HG03025 (cell line): ENCODE measurements around the gene CFAP251.

Experiments used
- ATAC-seq: cut with Tn5 transposase; IDR thresholded peaks from one replicate; pipeline ENCODE4 v1.9.1; 2021; ENCODE audit warnings: mild to moderate bottlenecking, moderate library complexity; ENCODE audit not compliant: unreplicated experiment, low FRiP score

Gene CFAP251

DNA sequence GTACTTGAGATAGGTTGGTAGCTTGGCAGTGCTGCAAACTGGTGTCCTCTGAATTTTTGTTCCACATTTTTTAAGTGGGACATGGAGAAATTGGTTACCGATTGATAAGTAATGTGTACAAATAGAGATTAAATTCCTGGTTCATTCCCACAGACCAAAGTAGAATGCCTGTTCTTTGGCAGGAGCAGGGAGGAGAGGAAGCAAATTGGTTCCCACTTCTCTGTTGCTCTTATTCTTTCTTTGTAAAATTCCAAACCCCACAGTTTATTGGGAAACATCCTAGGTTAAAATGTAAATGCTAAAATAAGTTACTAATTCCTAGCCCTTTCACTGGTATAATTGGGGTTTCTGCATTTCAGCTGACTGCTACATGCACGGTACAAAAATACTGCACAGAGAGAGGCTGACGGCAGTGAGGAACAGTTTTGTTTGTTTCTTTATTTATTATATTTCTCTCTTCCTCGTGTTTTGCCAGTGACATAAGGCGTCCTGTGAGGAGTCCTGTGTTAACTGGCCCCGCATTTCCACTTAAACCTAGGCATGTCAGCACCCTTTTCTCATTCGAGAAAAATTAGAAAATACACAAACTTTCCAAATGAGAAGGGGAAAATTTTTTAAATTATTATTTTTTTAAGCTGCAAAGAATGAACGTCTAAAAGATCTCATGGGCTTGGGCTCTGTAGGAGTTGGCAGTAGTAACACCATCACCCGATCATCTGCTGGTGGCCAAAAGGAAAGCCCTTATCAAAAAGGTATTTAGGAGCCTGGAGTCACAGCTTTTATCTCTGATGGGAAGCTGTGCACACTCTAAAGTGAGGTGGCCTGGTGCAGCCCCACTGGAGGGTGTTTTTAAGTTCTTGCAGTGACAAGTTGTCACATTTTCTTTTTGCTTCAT, 77.9 kb downstream of the CFAP251 start:
- no peak for ATAC-seq

DNA sequence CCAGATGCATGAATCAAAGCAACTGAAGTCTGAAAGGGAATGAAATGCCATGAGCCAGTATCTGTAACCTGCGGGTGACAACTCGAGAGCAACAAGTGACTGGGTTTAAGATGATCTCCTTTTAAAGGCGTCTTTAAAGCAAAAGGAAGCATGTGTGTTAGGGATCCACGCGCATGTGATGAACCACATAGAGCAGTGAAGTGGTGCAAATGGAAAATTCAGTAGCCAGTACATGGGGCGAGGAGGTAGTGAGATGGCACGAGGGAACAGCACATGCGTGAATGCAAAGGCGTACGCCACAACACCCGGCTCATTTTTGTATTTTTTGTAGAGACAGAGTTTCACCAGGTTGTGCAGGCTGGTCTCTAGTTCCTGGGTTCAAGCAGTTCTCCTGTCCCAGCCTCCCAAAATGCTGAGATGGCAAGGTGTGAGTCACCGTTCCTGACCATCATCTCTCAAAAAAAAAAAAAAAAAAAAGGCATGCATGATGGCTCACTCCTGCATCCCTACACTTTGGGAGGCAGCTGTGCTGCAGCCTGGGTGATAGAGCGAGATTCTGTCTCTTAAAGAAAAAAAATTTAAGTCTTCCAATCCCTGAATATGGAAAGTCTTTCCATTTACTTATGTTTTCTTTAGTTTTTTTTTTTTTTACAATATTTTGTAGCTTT, 78.7 kb downstream of the CFAP251 start:
- no peak for ATAC-seq

DNA sequence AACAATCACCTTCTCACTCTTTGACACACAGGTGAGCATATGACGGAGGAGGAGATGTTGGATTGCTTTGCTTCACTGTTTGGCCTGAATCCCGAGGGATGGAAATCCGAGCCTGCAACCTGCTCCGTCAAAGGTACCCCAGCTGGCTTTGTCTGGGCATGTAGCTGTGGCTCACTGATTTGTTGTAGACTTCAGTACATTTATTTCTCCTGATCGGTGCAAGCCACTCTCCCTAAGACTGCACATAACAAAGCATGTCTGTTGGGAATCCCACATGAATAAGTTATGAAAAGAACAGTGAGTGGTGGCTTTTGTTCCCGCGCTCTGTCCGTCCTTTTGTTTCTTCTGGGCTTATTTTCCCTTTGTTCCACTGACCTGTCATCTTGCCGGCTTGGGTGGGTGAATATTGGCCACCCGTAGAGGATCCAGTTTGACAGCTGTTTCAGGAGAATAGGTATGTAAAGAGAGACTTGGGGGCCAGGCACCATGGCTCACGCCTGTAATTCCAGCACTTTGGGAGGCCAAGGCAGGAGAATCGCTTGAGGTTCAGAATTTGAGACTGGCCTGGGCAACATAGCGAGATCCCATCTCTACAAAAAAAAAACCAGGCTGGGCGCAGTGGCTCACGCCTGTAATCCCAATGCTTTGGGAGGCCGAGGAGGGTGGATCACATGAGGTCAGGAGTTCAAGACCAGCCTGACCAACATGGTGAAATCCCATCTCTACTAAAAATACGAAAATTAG, 83.2 kb downstream of the CFAP251 start:
- no peak for ATAC-seq

DNA sequence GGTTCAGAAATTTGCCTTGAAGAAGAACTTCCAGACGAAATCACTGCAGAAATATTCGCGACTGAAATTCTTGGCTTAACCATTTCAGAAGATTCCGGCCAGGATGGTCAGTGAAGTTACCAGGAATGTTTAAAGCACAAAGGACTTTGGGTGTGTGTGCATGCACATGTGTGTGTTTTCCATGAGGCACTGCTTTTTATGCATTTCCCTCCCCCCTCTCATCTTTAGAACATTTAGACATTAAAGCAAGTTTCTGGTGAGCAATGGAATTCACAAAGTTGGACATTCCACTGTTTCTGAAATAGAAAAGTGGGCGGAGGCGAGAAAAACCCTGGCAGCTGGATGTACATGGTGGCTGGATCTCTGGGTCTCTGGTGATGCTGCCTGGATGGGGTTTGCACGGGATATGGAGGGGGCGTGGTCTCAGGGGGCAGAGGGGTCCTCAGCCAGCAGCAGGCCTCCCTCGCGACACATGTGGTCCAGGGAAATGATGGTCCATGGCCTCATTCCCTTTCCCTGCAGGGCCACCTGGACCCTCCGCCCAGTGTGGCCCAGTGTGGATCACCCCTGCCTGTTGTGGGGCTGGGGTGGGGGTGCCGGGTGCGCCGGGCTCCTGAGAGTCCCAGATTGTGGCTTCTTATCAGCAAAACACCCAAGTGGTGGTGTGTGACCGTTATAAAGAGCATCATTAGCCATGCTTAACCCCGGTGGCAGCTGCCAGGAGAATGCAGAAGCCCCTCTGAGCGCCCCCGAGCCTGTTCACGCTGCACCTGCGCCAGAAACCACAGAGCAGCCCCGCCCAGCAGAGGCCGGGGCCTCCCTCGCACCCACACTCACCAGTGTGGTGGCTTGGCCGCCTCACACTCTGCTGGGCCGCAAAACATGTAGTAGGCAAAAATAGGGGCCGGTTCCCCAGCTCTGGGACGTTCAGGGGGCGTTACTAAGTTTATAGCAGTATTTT, 85.5 kb downstream of the CFAP251 start:
- ATAC-seq: no peak

DNA sequence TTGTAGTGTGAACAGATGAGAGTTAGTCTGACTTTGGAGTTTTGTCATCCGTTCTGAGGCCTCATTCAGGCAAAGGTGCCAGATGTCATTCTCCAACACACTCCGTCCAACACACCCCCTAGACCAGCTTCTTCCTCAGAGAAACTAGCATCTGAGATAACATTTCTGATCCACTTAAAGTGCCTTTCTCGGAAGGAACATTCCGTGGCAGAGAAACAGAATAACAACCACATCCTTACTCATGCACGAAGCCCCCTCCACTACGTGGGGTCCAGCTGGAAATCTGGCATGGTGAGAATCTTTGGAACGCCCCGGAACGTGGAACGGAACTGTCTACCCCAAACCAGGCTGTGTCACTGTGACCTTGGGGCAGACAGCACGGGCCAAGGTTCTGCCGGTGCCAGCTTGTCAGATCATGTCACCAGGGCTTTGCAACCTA, 86.3 kb downstream of the CFAP251 start:
- ATAC-seq: no peak

DNA sequence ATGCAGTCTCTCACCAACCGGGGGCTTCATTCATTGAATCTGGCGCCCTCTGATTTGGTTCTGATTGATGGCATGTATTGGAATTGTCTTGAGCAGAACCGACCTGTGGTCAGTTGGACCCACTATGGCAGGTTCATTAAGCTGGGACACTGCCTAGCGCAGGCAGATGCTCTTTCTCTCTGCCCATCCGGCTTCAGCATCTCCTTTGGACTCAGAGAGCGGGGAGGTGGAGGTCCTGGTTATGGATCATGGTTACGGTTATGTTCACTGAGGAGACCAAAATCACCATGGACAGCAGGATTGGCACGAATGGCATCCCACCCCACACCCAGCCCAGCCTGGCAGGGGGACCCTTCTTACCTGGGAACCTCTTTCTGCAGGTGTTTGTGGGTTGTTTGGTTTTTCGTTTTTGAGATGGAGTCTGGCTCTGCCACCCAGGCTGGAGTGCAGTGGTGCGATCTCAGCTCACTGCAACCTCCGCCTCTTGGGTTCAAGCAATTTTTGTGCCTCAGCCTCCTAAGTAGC, 86.9 kb downstream of the CFAP251 start:
- no peak for ATAC-seq

DNA sequence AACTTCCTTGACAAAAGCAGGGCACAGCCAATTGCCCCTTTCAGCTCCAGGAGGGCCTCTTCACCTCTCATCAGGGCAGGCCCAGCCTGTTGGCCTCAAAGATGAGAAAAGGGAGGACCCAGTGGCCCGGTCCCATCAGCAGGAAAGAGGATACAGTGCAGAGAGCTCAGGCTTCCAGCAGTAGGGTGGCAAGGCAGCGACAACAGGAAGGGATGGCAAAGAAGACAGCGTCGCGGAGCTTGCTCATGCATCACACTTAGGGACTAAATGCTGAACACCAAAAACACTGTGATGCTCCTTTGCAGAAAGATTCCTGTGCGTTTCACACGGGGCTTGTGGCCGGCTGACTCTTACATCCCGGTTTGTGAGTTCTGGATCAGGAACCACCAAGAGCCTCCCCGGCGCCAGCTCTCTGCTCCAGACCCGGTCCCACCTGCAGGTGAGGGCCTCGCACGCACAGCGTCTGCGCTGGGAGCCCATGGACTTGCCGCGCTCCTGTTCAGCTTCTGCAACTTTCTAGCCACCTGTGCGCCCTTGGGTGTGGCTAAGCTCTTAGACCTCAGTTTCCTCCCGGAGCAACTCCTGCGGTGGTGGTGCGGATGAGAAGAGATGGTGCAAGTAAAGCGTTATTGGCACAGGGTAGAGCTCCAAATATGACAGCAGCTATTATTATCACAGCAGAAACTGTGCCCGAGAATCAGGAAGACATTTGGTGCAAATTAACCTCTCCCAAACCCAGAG, 88.0 kb downstream of the CFAP251 start:
- ATAC-seq: no peak

DNA sequence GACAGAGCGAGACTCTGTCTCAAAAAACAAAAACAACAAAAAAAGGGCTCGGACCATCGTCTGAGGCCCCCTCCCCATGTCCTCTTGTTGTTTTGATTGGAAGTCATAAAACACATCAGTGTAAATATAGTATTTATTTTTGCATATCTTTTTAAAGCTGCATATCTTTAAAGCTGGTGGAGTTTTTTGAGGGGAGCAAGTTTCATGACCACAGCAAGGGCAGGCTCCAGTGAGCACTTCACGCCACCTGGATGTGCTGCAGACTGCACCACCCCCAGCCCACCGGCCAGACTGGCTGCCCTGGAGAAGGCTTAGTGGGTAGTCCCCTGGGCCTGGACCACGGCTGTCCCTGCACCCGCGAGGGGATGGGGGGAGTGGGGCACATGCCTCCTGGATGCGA, 91.3 kb downstream of the CFAP251 start:
- ATAC-seq: no peak

DNA sequence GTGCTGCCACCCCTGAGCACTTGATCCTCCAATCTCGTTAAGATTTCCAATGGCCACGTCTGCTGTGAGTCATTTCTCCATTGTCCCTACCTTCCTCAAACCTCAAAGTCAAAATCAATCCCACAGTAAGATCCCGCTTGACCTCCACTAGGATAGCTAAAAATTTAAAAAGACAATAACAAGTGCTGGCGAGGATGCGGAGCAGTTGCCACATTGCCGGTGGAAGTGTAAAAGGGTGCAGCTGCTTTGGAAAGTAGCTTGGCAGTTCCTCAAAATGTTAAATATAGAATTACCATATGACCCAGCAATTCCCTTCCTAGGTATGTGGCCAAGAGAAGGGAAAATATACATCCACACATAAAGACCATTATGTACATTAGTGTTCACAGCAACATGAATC, 93.8 kb downstream of the CFAP251 start:
- no peak for ATAC-seq

DNA sequence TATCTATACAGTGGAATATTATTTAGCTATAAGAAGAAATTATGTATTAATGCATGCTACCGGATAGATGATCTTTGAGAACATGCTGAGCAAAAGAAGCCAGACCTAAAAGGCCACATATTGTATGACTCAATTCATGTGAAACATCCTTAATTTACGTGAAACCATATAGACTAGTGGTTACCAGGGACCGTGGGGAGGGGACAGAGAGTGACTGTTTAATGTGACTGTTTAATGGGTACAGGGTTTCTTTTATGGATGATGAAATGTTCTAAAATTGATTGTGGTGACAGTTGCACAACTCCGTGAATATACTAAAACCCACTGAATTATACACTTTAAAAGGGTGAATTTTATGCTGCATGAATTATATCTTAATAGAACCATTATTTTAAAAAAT, 94.7 kb downstream of the CFAP251 start:
- no peak for ATAC-seq

DNA sequence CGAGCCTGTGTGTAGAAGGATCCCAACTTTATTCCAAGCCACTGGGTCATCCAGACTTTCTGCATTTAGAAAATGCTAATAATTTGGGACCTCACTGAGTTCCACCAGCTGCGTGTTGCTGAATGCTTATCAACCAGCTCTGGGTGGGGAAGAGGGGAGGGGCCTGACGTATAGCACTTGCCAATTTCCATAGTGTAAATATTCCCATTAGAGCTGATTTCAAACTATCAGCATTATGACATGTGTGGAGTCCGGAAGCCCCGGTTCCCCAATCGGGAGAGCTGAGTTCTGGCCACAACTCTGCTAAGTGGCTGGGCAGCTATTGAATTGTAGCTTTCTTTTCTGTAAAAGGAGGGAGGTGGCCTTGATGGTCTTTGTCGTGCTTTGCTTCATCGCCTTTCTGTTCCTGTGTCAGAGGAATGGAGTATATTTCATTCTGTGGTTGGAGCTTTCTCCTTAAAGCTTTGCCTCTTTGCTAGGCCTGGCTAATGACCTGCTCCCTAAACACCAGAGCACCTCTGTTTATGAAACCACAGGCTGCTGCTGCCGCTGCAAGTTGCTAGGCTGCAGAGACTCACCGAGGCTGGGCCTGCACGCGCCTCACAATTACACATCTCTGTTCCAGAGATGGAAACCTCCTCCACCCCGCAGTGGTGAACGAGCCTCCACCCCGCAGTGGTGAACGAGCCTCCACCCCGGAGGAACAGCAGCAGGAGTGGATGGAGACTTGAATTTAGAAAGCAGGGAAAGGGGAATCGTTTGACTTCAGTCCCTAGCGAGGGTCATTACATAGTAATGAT, 95.6 kb downstream of the CFAP251 start:
- no peak for ATAC-seq

DNA sequence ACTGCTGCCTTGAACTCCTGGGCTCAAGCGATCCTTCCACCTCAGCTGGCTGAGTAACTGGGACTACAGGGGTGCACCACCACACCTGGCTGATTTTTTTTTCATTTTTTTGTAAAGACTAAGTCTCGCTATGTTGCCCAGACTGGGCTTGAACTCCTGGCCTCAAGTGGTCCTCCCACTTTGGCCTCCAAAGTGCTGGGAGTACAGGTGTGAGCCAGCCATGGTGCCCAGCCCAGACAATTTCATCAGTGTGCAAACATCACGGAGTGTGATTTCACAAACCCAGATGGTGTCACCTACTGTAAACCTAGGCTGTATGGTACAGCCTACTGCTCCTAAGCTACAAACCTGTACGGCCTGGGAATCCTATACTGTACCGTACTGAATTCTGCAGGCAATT, 96.4 kb downstream of the CFAP251 start:
- no peak for ATAC-seq

DNA sequence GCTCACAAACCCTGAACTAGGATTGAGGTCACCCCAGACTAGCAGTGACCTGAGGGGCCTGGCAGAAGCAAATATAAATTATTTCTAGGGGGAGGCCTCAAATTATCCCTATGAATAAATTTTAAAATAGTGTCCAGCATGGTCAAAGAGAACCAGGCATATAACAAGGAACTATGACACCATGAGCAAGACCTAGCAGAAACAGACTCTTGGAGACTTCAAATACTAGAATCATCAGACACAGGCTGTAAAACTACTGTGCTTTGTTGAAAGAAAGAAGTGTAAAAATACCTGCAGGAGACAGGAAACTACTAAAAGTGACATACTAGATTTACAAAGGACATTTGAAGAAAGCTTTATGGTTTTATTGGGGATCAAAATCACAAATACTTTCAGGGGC, 100.1 kb downstream of the CFAP251 start:
- ATAC-seq: no peak

DNA sequence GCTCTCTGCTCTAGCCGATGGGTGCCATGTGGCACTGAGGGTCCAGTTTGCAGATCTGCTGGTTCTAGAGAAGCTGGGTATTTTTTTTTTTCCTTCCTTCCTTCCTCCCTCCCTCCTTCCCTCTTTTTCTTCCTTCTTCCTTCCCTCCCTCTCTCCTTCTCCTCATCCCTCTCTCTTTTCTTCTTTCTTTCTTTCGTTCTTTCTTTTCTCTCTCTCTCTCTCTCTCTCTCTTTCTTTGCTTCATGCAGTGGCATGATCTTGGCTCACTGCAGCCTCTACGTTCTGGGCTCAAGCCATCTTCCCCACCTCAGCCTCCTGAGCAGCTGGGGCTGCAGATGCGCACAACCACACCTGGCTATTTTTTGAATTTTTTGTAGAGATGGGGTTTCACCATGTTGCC, 100.5 kb downstream of the CFAP251 start:
- no peak for ATAC-seq

DNA sequence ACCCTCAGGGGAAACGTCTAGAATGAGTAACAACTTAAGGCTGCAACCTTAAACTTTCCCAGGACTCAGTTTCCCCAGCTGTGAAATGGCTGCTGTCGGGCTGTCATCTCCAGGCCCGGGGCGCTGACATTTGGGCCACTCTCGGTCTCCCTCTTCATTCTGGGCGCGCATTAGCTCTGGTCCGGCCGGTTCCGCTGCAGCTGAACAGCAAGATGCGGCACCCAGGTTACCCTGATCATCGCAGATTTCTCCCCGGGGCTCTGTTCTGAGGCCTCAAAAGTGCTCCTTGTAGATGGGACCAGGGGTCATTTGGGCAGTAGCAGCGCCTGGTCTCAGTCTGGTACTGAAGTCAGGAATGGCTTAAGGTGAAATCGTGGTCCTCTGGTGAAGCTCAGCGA, 102.4 kb downstream of the CFAP251 start:
- ATAC-seq: no peak

DNA sequence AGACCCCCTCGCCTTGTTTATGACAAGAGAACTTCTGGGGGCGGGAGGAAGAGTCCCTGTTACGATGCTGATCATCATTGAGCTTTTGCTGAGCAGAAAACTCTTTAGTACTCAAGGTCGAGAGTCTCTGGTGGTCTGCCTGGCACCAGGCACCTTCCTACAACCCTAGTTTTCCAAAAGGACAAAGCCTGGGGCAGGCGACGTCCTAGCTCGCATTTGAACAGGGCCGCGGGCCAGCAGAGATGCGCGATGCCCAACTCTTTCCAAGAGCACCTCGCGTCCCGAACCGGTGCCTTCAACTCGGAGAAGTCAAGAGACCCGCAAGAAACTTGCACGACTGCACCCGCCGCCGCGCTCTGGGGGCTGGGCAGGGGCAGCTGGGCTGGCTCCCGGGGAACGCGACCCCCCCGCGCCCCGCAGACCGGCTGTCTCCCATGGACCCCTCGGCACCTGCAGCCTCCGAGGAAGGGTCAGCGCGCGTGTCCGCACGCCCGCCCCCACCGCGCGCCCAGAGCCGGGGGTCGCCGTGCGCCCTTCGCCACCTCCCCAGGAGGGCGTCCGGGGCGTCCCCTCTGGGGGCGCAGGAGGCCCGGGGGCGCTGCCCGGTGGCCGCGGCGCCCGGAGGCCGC, 102.9 kb downstream of the CFAP251 start:
- ATAC-seq: no peak

DNA sequence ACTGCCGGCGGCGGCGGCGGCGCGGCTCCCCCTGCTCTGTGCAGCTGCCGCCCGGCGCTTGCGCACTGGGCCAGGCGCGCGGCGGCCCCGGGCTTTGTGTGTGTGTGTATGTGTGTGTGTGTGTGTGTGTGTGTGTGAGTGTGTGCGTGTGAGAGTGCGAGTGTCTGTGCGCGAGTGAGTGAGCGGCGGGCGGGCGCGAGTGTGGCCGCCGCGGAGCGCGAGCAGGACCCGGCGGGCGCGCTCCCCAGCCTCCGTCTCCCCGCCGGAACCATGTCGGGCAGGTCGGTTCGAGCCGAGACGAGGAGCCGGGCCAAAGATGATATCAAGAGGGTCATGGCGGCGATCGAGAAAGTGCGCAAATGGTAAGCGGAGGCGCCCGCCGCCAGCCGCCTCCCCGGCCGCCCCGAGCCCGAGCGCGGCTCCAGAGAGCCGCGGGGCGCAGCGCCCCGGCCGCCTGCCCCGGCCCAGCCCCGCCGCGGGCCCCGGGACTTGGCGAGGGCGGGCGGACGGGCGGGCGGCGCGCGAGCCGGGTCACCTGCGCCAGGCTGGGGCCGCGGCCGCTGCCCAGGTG, 103.5 kb downstream of the CFAP251 start, which contains the start of gene BCL7A:
Gene BCL7A, plus strand, starts transcription at position 63 of the 571 bp plus-strand sequence. Its CDS starts 208 bp downstream, at position 271.
- ATAC-seq: no peak
